NCI-H345 (cell line): ENCODE data around the gene TTLL12.

ENCODE experiments used
- DNase-seq: peaks from one replicate; lab custom pipeline; 2025; lab: John Stamatoyannopoulos, UW

Gene TTLL12

GRCh38 chr22:43199541-43199940 is 12.6 kb upstream of the TTLL12 start:
- DNase-seq = no peak

GRCh38 chr22:43198936-43199335 is 12.0 kb upstream of the TTLL12 start:
- DNase-seq = no peak

GRCh38 chr22:43198126-43198525 is 11.2 kb upstream of the TTLL12 start:
- DNase-seq = no peak

GRCh38 chr22:43197271-43197941 is 10.5 kb upstream of the TTLL12 start:
- DNase-seq = no peak

GRCh38 chr22:43191831-43192230 is 4.9 kb upstream of the TTLL12 start:
- no peak for DNase-seq

GRCh38 chr22:43188829-43189545 is 2.1 kb upstream of the TTLL12 start:
- DNase-seq = no peak

- peak; percentile 91 for DNase-seq
Measured at GRCh38 chr22:43187171-43188099, 501 bp upstream of the TTLL12 start.

- DNase-seq = peak; percentile 38
Measured at GRCh38 chr22:43185860-43186261, 1.1 kb downstream of the TTLL12 start.

GRCh38 chr22:43183496-43184277 is 3.2 kb downstream of the TTLL12 start:
- DNase-seq = no peak

- no peak for DNase-seq
Measured at GRCh38 chr22:43182726-43183125, 4.2 kb downstream of the TTLL12 start.

GRCh38 chr22:43182118-43182517 is 4.8 kb downstream of the TTLL12 start:
- no peak for DNase-seq

GRCh38 chr22:43181321-43182076 is 5.4 kb downstream of the TTLL12 start:
- no peak for DNase-seq

GRCh38 chr22:43180670-43181069 is 6.3 kb downstream of the TTLL12 start:
- DNase-seq = no peak

- no peak for DNase-seq
Measured at GRCh38 chr22:43179911-43180195, 7.1 kb downstream of the TTLL12 start.

GRCh38 chr22:43179146-43179910 is 7.6 kb downstream of the TTLL12 start:
- no peak for DNase-seq

- peak; percentile 43 for DNase-seq
Measured at GRCh38 chr22:43177479-43177878, 9.5 kb downstream of the TTLL12 start.

- no peak for DNase-seq
Measured at GRCh38 chr22:43176090-43176489, 10.8 kb downstream of the TTLL12 start.

GRCh38 chr22:43174941-43175531 is 11.9 kb downstream of the TTLL12 start:
- DNase-seq = peak; percentile 70

GRCh38 chr22:43173976-43174720 is 12.8 kb downstream of the TTLL12 start:
- DNase-seq = no peak
